Stimulated activated CD4-positive, alpha-beta T cell treated with anti-CD3 and anti-CD28 coated beads, Interleukin-2, amount 100 ng/mL, for 24 hours (primary cell): Measurements from ENCODE around the gene COL4A5.
"Not testable (repeated sequence)": the region's sequence is repeated elsewhere in the genome, so short reads cannot be mapped to it uniquely, and the experiment has no call there.

Experiments used
- DNase-seq, 2 donors: peaks; one replicate each; pipeline ENCODE4 v3.0.0-alpha.2; 2020

The COL4A5 gene

DNA sequence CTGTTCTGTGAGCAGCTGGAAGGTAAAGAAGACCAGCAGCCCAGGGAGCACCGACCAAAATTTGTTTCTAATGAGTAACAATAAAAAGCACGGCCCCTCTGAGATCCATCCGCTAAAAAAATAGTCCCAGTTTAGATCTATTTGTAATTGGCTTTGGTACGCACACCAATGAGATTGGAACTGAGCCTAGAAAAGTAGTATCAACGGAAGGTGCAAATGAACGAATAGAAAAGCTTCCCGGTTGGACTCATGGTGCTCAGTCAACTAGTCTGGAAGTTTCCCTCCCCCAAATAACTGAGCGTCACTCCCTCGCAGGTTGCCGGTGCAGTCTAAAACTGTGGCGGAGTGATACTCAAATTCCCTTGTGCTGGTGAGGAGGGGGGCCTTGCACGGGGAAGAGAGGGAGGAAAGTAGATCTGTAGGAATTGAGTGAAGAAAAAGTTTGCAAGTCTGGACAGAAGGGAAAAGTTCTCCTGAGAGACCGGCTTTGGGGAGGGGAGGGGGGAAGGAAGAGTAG is at the start of gene COL4A5:
Gene COL4A5 (plus strand): TSS at position 413 of the 517 bp plus-strand sequence. CDS start 288 bp downstream, outside the sequence.
- DNase-seq = peak in 1 of 2 donors; percentile 0

- DNase-seq = not testable (repeated sequence)
Measured at GRCh38 chrX:108390976-108391717, 48.5 kb upstream of the COL4A5 start.

DNA sequence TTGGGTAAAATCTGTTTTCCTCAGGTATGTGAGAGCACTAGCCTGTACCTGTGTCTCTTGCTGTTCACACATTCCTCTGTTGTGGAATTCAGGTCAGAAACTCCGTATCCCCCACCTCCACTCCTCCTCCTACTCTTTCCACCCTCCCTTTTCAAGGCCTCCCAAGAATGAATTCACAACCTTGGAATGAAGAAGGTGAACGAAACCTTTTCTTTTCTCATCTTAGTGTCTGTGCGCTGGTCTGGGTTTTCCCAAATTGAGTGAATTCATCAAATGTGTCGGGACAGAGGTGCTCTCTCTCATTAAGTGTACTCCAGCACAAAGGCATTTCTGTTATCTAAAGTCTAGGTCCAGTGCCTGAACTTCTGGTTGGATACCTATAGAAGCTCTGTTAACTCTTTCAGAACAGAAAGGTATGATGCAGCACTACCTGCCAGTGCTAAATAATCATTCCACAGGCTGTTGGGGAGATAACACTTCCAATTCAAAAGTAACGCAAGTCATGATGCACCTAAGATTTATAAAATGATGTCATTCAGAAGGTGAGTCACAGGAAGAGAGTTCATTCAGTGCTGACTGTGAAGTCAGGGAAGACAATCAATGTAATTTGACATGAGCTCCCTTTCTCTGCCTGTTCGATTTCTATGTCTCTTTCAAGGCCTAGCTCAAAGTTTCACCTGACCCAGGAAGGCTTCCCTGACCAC is 43.3 kb upstream of the COL4A5 start:
- DNase-seq = no peak

DNA sequence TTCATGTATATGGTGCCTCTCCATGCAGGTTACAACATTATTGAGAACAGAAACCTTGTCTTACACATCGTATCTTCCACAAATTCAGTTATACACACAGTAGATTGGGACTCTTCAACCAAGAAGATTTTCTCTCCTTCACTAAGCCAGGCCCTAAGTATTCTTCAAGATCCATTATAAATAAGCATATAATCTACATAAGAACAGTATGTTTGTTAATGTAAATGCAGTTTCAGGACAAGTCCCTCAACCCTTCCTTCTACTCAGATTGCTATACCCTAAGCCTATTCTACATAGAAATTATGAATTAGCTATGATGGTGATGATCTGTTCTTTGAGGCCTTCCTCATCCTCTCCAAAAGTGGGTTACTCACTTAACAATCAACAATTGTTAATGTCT is 42.7 kb upstream of the COL4A5 start:
- DNase-seq = no peak

GRCh38 chrX:108397627-108398391 is 41.8 kb upstream of the COL4A5 start:
- DNase-seq = no peak

GRCh38 chrX:108399418-108400165 is 40.0 kb upstream of the COL4A5 start:
- no peak for DNase-seq

GRCh38 chrX:108412783-108413182 is 26.9 kb upstream of the COL4A5 start:
- DNase-seq = no peak

DNA sequence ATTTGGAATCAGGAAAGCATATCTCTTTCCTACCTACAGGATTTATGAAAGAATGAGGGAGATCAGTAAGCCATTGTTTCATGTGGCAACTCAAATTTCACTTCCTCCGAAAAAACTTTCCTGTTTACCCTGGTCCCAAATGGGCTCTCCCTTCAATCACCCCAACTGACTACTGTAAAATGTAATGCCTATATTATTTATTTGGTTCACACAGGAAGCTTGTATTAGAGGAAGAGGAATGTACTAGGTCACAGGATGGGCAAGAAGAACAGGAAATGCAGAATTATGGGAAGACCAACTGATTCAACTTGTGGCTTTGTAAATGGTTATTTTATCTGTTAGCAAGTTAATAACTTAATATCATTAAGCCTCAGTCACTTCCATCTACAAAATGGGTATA is 24.5 kb upstream of the COL4A5 start:
- no peak for DNase-seq

DNA sequence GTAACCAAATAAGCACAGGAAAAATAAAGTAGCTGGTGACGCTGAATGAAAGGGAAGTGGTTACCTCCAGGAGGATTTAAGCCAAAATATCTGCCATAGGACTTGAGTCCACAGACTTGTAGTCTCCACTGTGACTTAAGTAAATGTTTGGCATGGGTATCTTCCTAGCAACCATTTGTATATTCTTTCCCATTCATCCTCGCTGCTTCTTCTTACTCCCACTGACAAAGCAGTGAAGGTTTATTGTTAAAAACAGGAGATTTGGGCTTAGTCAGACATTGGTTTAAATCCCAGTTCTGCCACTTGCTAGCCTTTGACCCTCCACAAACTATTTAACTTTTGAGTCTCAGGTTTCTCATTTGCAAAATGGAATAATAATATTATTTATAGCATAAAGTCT is 23.7 kb upstream of the COL4A5 start:
- no peak for DNase-seq

DNA sequence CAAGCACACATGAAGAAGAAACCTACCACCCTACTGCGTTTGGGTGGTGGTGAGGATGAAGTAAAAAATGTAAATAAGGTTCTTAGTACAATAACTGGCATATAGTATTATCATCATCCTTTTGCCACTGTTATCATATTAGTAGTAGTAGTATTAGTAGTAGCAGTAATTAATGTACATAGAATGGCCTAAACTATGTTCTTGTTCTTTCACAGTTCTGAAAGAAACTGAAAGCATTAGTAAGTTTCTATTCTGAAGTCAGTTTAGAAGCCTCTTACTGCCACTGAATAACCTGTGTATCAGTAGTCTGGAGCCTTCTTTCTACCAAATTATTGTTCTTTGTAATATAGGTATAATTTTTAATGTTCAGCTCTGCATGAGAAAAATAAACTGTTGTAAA is 22.4 kb upstream of the COL4A5 start:
- no peak for DNase-seq

GRCh38 chrX:108419401-108419800 is 20.2 kb upstream of the COL4A5 start:
- DNase-seq = no peak

- DNase-seq = no peak
Measured at GRCh38 chrX:108420481-108420880, 19.2 kb upstream of the COL4A5 start.

DNA sequence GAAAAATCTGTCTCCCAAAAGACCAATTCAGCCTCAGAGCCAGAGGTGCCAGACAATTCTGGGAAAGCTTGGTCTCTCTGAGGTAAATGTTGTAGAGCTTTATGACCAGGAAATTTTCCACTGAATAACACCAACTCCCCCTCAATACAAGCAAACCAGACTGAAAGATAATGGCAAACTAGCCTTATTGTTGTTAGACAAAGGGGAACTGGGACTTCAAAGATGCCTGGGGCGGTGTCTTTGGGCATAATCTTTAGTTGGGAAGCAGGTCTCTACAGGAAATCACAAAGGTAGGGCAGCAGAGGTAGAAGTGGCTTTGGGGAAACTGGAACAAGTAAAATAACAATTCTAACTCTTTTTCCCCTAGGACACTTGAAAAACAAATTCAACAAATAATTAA is 13.4 kb upstream of the COL4A5 start:
- no peak for DNase-seq

- DNase-seq = no peak
Measured at GRCh38 chrX:108435261-108435660, 4.4 kb upstream of the COL4A5 start.

- no peak for DNase-seq
Measured at GRCh38 chrX:108437349-108438109, 2.1 kb upstream of the COL4A5 start.

- DNase-seq = peak in 1 of 2 donors; percentile 0
Measured at GRCh38 chrX:108438110-108438623, 1.5 kb upstream of the COL4A5 start, which contains the start of gene COL4A6. Gene COL4A6 (minus strand): TSS chrX:108438422. CDS start chrX:108438196, 226 bp downstream.

DNA sequence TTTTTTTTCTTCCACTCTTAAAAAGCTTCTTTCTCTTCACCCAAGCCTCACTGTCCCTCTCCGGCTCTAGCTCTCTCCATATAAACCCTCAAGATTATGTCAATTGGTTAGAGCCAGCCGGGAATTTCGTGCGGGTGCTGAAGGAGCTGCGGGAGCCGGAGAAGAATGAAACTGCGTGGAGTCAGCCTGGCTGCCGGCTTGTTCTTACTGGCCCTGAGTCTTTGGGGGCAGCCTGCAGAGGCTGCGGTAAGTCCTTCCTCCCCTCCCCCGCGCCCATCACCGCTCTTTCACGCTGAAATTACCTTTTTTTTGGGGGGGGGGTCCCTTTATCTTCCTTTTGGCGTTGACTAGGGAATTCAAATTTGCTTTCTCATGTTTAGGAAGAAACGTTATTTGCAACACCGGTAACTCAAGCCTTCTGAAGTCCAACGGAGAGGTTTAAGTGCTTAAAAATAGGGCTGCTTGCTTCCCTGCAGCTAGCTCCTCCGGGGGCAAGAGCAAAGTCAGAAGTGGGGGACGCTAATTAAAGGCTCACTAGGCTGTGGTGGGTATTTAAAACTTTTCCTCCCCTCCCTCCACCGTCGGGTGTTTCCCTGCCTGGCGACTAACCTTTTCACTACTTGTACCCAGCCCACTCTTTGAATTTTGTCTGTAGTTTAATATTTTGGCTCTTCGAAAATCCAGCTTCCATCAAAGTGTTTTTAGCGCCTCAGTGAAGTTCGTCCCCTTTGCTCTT is 491 bp downstream of the COL4A5 start:
- no peak for DNase-seq

- no peak for DNase-seq
Measured at GRCh38 chrX:108442901-108443464, 3.3 kb downstream of the COL4A5 start.

GRCh38 chrX:108447303-108447702 is 7.7 kb downstream of the COL4A5 start:
- DNase-seq = no peak

DNA sequence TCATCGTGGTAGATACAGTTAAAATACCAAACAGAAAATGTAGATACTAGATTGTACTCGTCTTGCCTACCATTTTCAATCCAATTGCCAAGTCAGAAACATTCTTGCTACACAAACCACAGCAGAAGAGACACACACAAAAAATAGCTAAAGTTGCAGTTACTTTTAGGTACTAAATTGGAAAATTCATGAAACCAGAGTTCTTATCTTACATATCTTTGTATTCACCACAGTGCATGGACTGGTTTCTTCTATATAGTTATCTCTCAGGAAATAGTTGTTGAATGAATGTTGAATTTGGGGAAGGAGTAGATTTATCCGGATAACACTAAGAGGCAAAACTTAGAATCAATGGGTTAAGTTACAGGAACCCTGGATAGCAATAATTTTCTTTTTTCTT is 14.2 kb downstream of the COL4A5 start:
- DNase-seq = no peak
